Endothelial cell (in vitro differentiated cells): ENCODE results near the gene LIPH. TPM values are rescaled to one million over a fixed set of nuclear protein-coding genes. Genes with fewer than 3 reads are reported as not detected.
"Not testable (repeated sequence)": the region's sequence is repeated elsewhere in the genome, so short reads cannot be mapped to it uniquely, and the experiment has no call there.

Experiments
- DNase-seq: peaks from one replicate; pipeline ENCODE4 v3.0.0; 2021; ENCODE audit warnings: low spot score
- H3K27ac Mint-ChIP-seq: one replicate; pipeline ENCODE4 v1.8.0; 2021; ENCODE audit warnings: mixed read lengths, inconsistent platforms; ENCODE audit not compliant: unreplicated experiment
- H3K27me3 Mint-ChIP-seq: one replicate; pipeline ENCODE4 v1.8.0; 2021; ENCODE audit warnings: mild to moderate bottlenecking, moderate library complexity, mixed read lengths, inconsistent platforms; ENCODE audit not compliant: unreplicated experiment
- H3K36me3 Mint-ChIP-seq: one replicate; pipeline ENCODE4 v1.8.0; 2021; ENCODE audit warnings: mild to moderate bottlenecking, low read depth, mixed read lengths, inconsistent platforms; ENCODE audit not compliant: unreplicated experiment
- H3K4me1 Mint-ChIP-seq: one replicate; pipeline ENCODE4 v1.8.0; 2021; ENCODE audit warnings: mild to moderate bottlenecking, mixed read lengths, inconsistent platforms; ENCODE audit not compliant: unreplicated experiment
- H3K4me3 Mint-ChIP-seq: one replicate; pipeline ENCODE4 v1.8.0; 2021; ENCODE audit warnings: mild to moderate bottlenecking, mixed read lengths, inconsistent platforms; ENCODE audit not compliant: unreplicated experiment
- H3K9me3 Mint-ChIP-seq: one replicate; pipeline ENCODE4 v1.8.0; 2021; ENCODE audit warnings: mixed read lengths, inconsistent platforms; ENCODE audit not compliant: unreplicated experiment
- total RNA-seq: library from RNA; stranded (reverse); fragmentation: NEBNext Ultra II Directional; extraction: Animal tissue kit (Norgen Biotek cat#: 25700); gene quantifications from one replicate; pipeline ENCODE4 v1.2.1, GENCODE V29; 2021; ENCODE audit not compliant: unreplicated experiment
- TF ChIP-seq, protein P1 (sequence below): fragments of 200-600 bp; sonication (generic); IDR thresholded peaks from one replicate; pipeline ENCODE4 v1.5.0; 2021; ENCODE audit warnings: antibody characterized with exemption; ENCODE audit not compliant: unreplicated experiment

LIPH gene
- total RNA-seq, 1 donor from 2014 or later = 2.5 TPM

- TF ChIP-seq, protein P1, sequence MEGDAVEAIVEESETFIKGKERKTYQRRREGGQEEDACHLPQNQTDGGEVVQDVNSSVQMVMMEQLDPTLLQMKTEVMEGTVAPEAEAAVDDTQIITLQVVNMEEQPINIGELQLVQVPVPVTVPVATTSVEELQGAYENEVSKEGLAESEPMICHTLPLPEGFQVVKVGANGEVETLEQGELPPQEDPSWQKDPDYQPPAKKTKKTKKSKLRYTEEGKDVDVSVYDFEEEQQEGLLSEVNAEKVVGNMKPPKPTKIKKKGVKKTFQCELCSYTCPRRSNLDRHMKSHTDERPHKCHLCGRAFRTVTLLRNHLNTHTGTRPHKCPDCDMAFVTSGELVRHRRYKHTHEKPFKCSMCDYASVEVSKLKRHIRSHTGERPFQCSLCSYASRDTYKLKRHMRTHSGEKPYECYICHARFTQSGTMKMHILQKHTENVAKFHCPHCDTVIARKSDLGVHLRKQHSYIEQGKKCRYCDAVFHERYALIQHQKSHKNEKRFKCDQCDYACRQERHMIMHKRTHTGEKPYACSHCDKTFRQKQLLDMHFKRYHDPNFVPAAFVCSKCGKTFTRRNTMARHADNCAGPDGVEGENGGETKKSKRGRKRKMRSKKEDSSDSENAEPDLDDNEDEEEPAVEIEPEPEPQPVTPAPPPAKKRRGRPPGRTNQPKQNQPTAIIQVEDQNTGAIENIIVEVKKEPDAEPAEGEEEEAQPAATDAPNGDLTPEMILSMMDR = no peak
- Mint-ChIP-seq H3K36me3 (no peaks in the 10 kb centered on the region), H3K4me3 (no peak overlapping the region), H3K27ac (no peak overlapping the region), H3K4me1 (peaks cover 12% of the 10 kb centered on the region), H3K27me3 (peaks cover 5% of the 10 kb centered on the region), H3K9me3 (no peaks in the 10 kb centered on the region)
- DNase-seq = no peak
These were observed 7.3 kb upstream of the LIPH start for GRCh38 chr3:185559706-185560090.

DNA sequence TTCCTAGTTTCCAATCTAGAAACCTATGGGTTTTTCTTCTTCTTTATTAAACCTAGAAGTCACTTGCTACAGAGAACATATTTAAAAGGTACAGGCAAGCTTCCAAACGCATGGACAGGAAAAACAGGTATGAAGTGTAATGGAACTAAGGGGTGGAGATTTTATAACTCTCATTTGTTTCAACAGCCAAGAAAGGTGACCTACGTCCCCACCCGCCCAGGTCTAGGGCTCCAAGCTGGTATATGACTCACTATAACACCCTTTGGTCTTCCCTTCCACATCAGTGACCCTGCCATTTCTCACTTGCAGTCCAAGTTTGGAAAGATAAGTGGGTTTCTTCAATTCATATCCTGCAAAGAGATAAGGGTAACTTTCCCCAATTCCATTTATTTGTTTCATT, 6.0 kb upstream of the LIPH start:
- H3K27ac Mint-ChIP-seq = no peak overlapping the region
- no peaks in the 10 kb centered on the region for H3K36me3 Mint-ChIP-seq
- peaks cover 12% of the 10 kb centered on the region for H3K4me1 Mint-ChIP-seq
- TF ChIP-seq, protein P1 = no peak
- no peak for DNase-seq
- peaks cover 4% of the 10 kb centered on the region for H3K27me3 Mint-ChIP-seq
- no peaks in the 10 kb centered on the region for H3K9me3 Mint-ChIP-seq
- H3K4me3 Mint-ChIP-seq = no peak overlapping the region

- not testable (repeated sequence) for DNase-seq, H3K9me3 Mint-ChIP-seq, H3K27me3 Mint-ChIP-seq, H3K4me3 Mint-ChIP-seq, H3K36me3 Mint-ChIP-seq, H3K27ac Mint-ChIP-seq
- H3K4me1 Mint-ChIP-seq = peaks cover 14% of the 10 kb centered on the region
These were observed 4.3 kb upstream of the LIPH start for GRCh38 chr3:185556640-185557039.

GRCh38 chr3:185555860-185556347, 3.5 kb upstream of the LIPH start:
- Mint-ChIP-seq H3K4me3 (no peak overlapping the region), H3K27me3 (peaks cover 3% of the 10 kb centered on the region), H3K9me3 (no peaks in the 10 kb centered on the region), H3K36me3 (no peaks in the 10 kb centered on the region), H3K27ac (no peak overlapping the region), H3K4me1 (peaks cover 11% of the 10 kb centered on the region)
- DNase-seq = no peak
- TF ChIP-seq, protein P1 = no peak

- TF ChIP-seq, protein P1 = no peak
- Mint-ChIP-seq H3K27ac (no peak overlapping the region), H3K27me3 (peaks cover 3% of the 10 kb centered on the region), H3K4me3 (no peak overlapping the region), H3K4me1 (peaks cover 11% of the 10 kb centered on the region), H3K36me3 (no peaks in the 10 kb centered on the region), H3K9me3 (no peaks in the 10 kb centered on the region)
- DNase-seq = no peak
These were observed 2.7 kb upstream of the LIPH start for GRCh38 chr3:185555101-185555501.
